GM12892 (cell line): ENCODE data around the gene SMG6. TPM values are rescaled to one million over a fixed set of nuclear protein-coding genes. Genes with fewer than 3 reads are reported as not detected.

Experiments used
- DNase-seq: peaks from one replicate; pipeline ENCODE4 v3.0.0; 2011; ENCODE audit not compliant: insufficient read length
- FAIRE-seq: peaks from 2 replicates; lab custom pipeline; 2011; peaks lifted over from hg19 to GRCh38; lab: Jason Lieb, UNC
- POLR2A ChIP-seq: IDR thresholded peaks from 2 replicates; pipeline ENCODE4 v1.6.1; 2011; ENCODE audit warnings: low read depth, low read length, control low read depth
- POLR2AphosphoS5 ChIP-seq: IDR thresholded peaks from 2 replicates; pipeline ENCODE4 v1.6.1; 2011; ENCODE audit warnings: low read depth, low read length, control low read depth
- TAF1 ChIP-seq: IDR thresholded peaks from 2 replicates; pipeline ENCODE4 v1.6.1; 2011; ENCODE audit warnings: low read depth, mild to moderate bottlenecking, control low read depth, low read length, borderline replicate concordance
- polyA plus RNA-seq: library from polyadenylated mRNA; unstranded; fragments of >200 nt; gene quantifications from one replicate; pipeline ENCODE4 v1.2.1, GENCODE V29; 2012; ENCODE audit warnings: missing spikeins, inconsistent platforms; ENCODE audit not compliant: missing spikeins

The SMG6 gene
- polyA plus RNA-seq: 20.9 TPM

- FAIRE-seq (peak; percentile 96), DNase-seq (peak; percentile 98)
- TF ChIP-seq POLR2AphosphoS5 (peak; percentile 78), TAF1 (0 out of 2 replicates have a peak, but pooled peaks have one; percentile 62), POLR2A (peak; percentile 89)
These were observed at the start of gene SMG6, which contains the start of gene SRR for GRCh38 chr17:2303204-2304188. Gene SMG6, minus strand, starts transcription at chr17:2303785. Its CDS starts 65 bp downstream, at chr17:2303720. Gene SRR, plus strand, starts transcription at chr17:2303950. Its CDS starts 11,611 bp downstream, at chr17:2315561.

- DNase-seq (no peak), FAIRE-seq (no peak)
- TF ChIP-seq POLR2A: no peak
- no peak for TF ChIP-seq TAF1
- no peak for TF ChIP-seq POLR2AphosphoS5
These were observed 47.7 kb upstream of the SMG6 start for GRCh38 chr17:2351269-2351668.

GRCh38 chr17:2347805-2348685 is 44.5 kb upstream of the SMG6 start:
- DNase-seq (no peak), FAIRE-seq (no peak)
- TF ChIP-seq POLR2A (no peak), POLR2AphosphoS5 (no peak), TAF1 (no peak)

GRCh38 chr17:2346475-2346874 is 42.9 kb upstream of the SMG6 start:
- DNase-seq (no peak), FAIRE-seq (no peak)
- TF ChIP-seq POLR2A (no peak), TAF1 (no peak), POLR2AphosphoS5 (no peak)

- TF ChIP-seq POLR2AphosphoS5 (no peak), TAF1 (no peak), POLR2A (no peak)
These were observed 40.9 kb upstream of the SMG6 start for GRCh38 chr17:2344528-2344927.

GRCh38 chr17:2343421-2343820 is 39.8 kb upstream of the SMG6 start:
- no peak for TF ChIP-seq POLR2AphosphoS5
- TF ChIP-seq POLR2A: no peak
- TF ChIP-seq TAF1: no peak
- DNase-seq (no peak), FAIRE-seq (no peak)

More at GRCh38 chr17:2344528-2344927, 40.9 kb upstream of the SMG6 start:
- FAIRE-seq: no peak
- DNase-seq: no peak

GRCh38 chr17:2338315-2338657 is 34.7 kb upstream of the SMG6 start:
- FAIRE-seq: peak; percentile 51
- DNase-seq: no peak
- no peak for TF ChIP-seq TAF1
- TF ChIP-seq POLR2A: no peak
- no peak for TF ChIP-seq POLR2AphosphoS5

- peak; percentile 72 for DNase-seq
- no peak for TF ChIP-seq POLR2A
- no peak for FAIRE-seq
These were observed 34.1 kb upstream of the SMG6 start for GRCh38 chr17:2337544-2338314.

- TF ChIP-seq TAF1 (no peak), POLR2A (no peak), POLR2AphosphoS5 (no peak)
- DNase-seq: peak; percentile 79
- FAIRE-seq: peak; percentile 82
These were observed 33.4 kb upstream of the SMG6 start, which contains the start of gene SGSM2 for GRCh38 chr17:2336852-2337543. Gene SGSM2, plus strand, starts transcription at chr17:2337501. Its CDS starts 188 bp downstream, at chr17:2337689.
